ENCODE measurements around the gene ALPK3.

DNA sequence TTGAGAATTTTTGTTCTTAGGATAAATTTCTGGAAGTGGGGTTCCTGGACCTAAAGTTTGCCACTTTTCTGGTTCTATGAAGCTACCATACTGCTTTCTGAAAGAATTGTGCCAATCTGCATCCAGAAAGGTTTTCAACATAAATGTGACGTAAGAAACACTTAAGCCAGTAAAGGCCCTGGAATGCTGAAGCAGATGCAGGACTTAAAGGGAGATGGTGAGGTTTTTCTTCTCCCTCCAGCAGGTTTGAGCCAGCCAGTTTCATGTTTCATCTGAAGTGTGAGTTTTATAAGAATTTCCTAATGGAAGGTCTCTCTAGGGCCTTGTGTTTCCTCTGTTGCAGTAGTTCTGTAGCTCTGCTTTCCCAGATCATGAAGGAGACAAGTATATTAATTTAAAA is 35.7 kb upstream of the ALPK3 start:
- TF ChIP-seq, protein P1, sequence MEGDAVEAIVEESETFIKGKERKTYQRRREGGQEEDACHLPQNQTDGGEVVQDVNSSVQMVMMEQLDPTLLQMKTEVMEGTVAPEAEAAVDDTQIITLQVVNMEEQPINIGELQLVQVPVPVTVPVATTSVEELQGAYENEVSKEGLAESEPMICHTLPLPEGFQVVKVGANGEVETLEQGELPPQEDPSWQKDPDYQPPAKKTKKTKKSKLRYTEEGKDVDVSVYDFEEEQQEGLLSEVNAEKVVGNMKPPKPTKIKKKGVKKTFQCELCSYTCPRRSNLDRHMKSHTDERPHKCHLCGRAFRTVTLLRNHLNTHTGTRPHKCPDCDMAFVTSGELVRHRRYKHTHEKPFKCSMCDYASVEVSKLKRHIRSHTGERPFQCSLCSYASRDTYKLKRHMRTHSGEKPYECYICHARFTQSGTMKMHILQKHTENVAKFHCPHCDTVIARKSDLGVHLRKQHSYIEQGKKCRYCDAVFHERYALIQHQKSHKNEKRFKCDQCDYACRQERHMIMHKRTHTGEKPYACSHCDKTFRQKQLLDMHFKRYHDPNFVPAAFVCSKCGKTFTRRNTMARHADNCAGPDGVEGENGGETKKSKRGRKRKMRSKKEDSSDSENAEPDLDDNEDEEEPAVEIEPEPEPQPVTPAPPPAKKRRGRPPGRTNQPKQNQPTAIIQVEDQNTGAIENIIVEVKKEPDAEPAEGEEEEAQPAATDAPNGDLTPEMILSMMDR (IDR thresholded peaks at IDR 0.05) = no peak
- TF ChIP-seq ZFX (IDR thresholded peaks at IDR 0.05; ENCODE audit: borderline replicate concordance) = no peak

All from 22Rv1 (cell line).